ENCODE measurements around the gene CENPS.
"Not testable (repeated sequence)": the region's sequence is repeated elsewhere in the genome, so short reads cannot be mapped to it uniquely, and the experiment has no call there.

The CENPS gene

GRCh38 chr1:10430216-10431069 lies at the start of gene CENPS:
Gene CENPS, plus strand, starts transcription at chr1:10430433. Its CDS starts 85 bp downstream, at chr1:10430518.
- DNase-seq, result peak; percentile 7

- no peak for DNase-seq
These were observed 49.5 kb upstream of the CENPS start for GRCh38 chr1:10380594-10381275.

- DNase-seq, result no peak
These were observed 46.6 kb upstream of the CENPS start for GRCh38 chr1:10383630-10384029.

GRCh38 chr1:10384219-10384618 lies 46.0 kb upstream of the CENPS start:
- no peak for DNase-seq

GRCh38 chr1:10386761-10387676 lies 43.2 kb upstream of the CENPS start:
- no peak for DNase-seq

- no peak for DNase-seq
These were observed 42.4 kb upstream of the CENPS start for GRCh38 chr1:10387677-10388386.

- DNase-seq, result no peak
These were observed 41.9 kb upstream of the CENPS start for GRCh38 chr1:10388387-10388715.

GRCh38 chr1:10389271-10389973 lies 40.8 kb upstream of the CENPS start:
- DNase-seq, result no peak

GRCh38 chr1:10396870-10397269 lies 33.4 kb upstream of the CENPS start:
- no peak for DNase-seq

GRCh38 chr1:10398278-10398733 lies 31.9 kb upstream of the CENPS start:
- no peak for DNase-seq

GRCh38 chr1:10398734-10399443 lies 31.3 kb upstream of the CENPS start, which contains the start of gene PGD:
Gene PGD, plus strand, starts transcription at chr1:10399064. Its CDS starts 54 bp downstream, at chr1:10399118.
- peak; percentile 70 for DNase-seq

GRCh38 chr1:10399444-10399941 lies 30.7 kb upstream of the CENPS start:
- no peak for DNase-seq

GRCh38 chr1:10400013-10400412 lies 30.2 kb upstream of the CENPS start:
- DNase-seq, result no peak

GRCh38 chr1:10401281-10401680 lies 29.0 kb upstream of the CENPS start:
- no peak for DNase-seq

GRCh38 chr1:10402729-10403274 lies 27.4 kb upstream of the CENPS start:
- no peak for DNase-seq

- no peak for DNase-seq
These were observed 23.0 kb upstream of the CENPS start for GRCh38 chr1:10407201-10407600.

GRCh38 chr1:10415211-10415930 lies 14.9 kb upstream of the CENPS start:
- DNase-seq, result no peak

GRCh38 chr1:10415967-10416366 lies 14.3 kb upstream of the CENPS start:
- not testable (repeated sequence) for DNase-seq

GRCh38 chr1:10418741-10419140 lies 11.5 kb upstream of the CENPS start:
- DNase-seq, result not testable (repeated sequence)

GRCh38 chr1:10419351-10419750 lies 10.9 kb upstream of the CENPS start:
- no peak for DNase-seq

All from NCI-H2107 (cell line).